ENCODE results near the gene QSOX2. TPM values are rescaled to one million over a fixed set of nuclear protein-coding genes. Genes with fewer than 3 reads are reported as not detected.

QSOX2 gene
- total RNA-seq, 4 donors from 2014 or later, result 2.9 to 7.1 (median 5.5) TPM

DNA sequence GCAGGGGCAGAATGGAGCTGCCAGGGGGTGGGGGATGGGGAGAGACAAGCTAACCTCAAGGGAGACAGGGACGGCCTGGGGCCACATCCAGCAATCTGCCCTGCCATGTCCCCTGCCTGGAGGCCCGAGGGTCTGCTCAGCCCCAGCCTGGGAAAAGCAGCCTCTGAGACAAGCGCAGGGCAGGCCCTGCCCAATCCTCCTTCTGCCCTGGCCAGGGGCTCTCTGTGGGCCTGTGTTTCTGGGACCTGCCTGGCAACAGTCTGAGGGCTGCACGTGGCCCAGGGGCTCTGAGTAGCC, 13.9 kb upstream of the QSOX2 start:
- no peaks in the 10 kb centered on the region for H3K9me3 ChIP-seq
- H3K27ac ChIP-seq, result no peak overlapping the region
- no peak for DNase-seq
- no peaks in the 10 kb centered on the region for H3K36me3 ChIP-seq
- intact Hi-C loops (cut with DNase I), result no loop called here
- WGBS, 2 donors, result 46 to 80% methylated on average over 1 to 3 of the region's 4 CpGs
- H3K4me3 ChIP-seq, result no peak overlapping the region
- H3K4me1 ChIP-seq, result no peaks in the 10 kb centered on the region
- H3K27me3 ChIP-seq, result peaks cover 0 to 59% (median 0%) of the 10 kb centered on the region in 4 donors
- TF ChIP-seq, protein P1, sequence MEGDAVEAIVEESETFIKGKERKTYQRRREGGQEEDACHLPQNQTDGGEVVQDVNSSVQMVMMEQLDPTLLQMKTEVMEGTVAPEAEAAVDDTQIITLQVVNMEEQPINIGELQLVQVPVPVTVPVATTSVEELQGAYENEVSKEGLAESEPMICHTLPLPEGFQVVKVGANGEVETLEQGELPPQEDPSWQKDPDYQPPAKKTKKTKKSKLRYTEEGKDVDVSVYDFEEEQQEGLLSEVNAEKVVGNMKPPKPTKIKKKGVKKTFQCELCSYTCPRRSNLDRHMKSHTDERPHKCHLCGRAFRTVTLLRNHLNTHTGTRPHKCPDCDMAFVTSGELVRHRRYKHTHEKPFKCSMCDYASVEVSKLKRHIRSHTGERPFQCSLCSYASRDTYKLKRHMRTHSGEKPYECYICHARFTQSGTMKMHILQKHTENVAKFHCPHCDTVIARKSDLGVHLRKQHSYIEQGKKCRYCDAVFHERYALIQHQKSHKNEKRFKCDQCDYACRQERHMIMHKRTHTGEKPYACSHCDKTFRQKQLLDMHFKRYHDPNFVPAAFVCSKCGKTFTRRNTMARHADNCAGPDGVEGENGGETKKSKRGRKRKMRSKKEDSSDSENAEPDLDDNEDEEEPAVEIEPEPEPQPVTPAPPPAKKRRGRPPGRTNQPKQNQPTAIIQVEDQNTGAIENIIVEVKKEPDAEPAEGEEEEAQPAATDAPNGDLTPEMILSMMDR (IDR thresholded peaks at IDR 0.05), result no peak
- no peak for TF ChIP-seq POLR2A (IDR thresholded peaks at IDR 0.05)

GRCh38 chr9:136258786-136259516, 13.3 kb upstream of the QSOX2 start:
- no peak for DNase-seq
- intact Hi-C loops (cut with DNase I), result no loop called here
- Histone ChIP-seq H3K4me1 (no peaks in the 10 kb centered on the region), H3K36me3 (no peaks in the 10 kb centered on the region), H3K27ac (no peak overlapping the region), H3K27me3 (peaks cover 0 to 60% (median 0%) of the 10 kb centered on the region in 4 donors), H3K4me3 (no peak overlapping the region), H3K9me3 (no peaks in the 10 kb centered on the region)
- TF ChIP-seq, protein P1 (IDR thresholded peaks at IDR 0.05), result no peak
- TF ChIP-seq POLR2A (IDR thresholded peaks at IDR 0.05), result no peak
- 82 to 84% methylated on average over 11 of the region's 22 CpGs for WGBS, 2 donors

- TF ChIP-seq, protein P1 (IDR thresholded peaks at IDR 0.05), result no peak
- TF ChIP-seq POLR2A (IDR thresholded peaks at IDR 0.05), result no peak
- H3K27ac ChIP-seq, result no peak overlapping the region
- WGBS, 2 donors, result 79% methylated on average over 5 of the region's 13 CpGs; no CpG with 5 or more reads in 1 of the 2 donors
- no peaks in the 10 kb centered on the region for H3K4me1 ChIP-seq
- H3K27me3 ChIP-seq, result peaks cover 0 to 61% (median 0%) of the 10 kb centered on the region in 4 donors
- DNase-seq, result no peak
- H3K36me3 ChIP-seq, result no peaks in the 10 kb centered on the region
- intact Hi-C loops (cut with DNase I), result no loop called here
- no peaks in the 10 kb centered on the region for H3K9me3 ChIP-seq
- H3K4me3 ChIP-seq, result no peak overlapping the region
Measured at GRCh38 chr9:136258299-136258625, 12.7 kb upstream of the QSOX2 start.

GRCh38 chr9:136257381-136258298, 12.0 kb upstream of the QSOX2 start:
- no peaks in the 10 kb centered on the region for H3K9me3 ChIP-seq
- intact Hi-C loops (cut with DNase I), result no loop called here
- H3K4me3 ChIP-seq, result no peak overlapping the region
- no peak for TF ChIP-seq POLR2A (IDR thresholded peaks at IDR 0.05)
- TF ChIP-seq, protein P1 (IDR thresholded peaks at IDR 0.05), result no peak
- no peaks in the 10 kb centered on the region for H3K36me3 ChIP-seq
- no peak overlapping the region for H3K27ac ChIP-seq
- H3K4me1 ChIP-seq, result no peaks in the 10 kb centered on the region
- 60 to 90% methylated on average over 1 to 12 of the region's 39 CpGs for WGBS, 2 donors
- H3K27me3 ChIP-seq, result peaks cover 0 to 68% (median 0%) of the 10 kb centered on the region in 4 donors
- no peak for DNase-seq
